AG09309 (cell line): ENCODE data around the gene MARCHF3.

ENCODE experiments used
- DNase-seq: peaks from one replicate; pipeline ENCODE4 v3.0.0-alpha.2; 2010; ENCODE audit warnings: low read depth
- H3K4me3 ChIP-seq: 2 replicates; pipeline ENCODE4 v1.5.1; 2011; ENCODE audit warnings: mild to moderate bottlenecking, low read depth, low read length, moderate library complexity; ENCODE audit not compliant: control insufficient read depth
- TF ChIP-seq, protein P1 (sequence below): IDR thresholded peaks from 2 replicates; pipeline ENCODE4 v1.5.1; 2011; ENCODE audit warnings: mild to moderate bottlenecking, low read depth, low read length, inconsistent platforms; ENCODE audit not compliant: insufficient read depth, control insufficient read depth; ENCODE audit errors: missing control alignments

MARCHF3 gene

DNA sequence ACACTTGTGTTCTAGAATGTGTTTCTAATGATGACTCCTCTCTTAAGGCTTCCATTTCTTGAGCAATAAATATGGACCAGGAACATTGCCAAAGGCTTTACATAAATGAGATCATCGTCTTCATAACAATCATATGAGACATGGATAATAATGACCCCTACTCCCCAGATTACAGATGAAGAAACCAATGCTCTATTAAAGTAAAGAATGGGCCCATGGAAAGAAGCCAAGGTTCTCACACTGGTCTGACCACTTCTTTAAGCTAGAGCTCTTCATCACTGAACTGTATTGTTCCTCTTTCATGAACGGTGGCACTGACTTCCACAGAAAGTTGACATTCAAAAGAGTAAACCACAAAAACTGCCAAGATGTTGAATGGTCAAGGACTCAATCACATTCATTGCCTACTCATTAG is 65.3 kb downstream of the MARCHF3 start:
- no peak overlapping the region for H3K4me3 ChIP-seq
- TF ChIP-seq, protein P1, sequence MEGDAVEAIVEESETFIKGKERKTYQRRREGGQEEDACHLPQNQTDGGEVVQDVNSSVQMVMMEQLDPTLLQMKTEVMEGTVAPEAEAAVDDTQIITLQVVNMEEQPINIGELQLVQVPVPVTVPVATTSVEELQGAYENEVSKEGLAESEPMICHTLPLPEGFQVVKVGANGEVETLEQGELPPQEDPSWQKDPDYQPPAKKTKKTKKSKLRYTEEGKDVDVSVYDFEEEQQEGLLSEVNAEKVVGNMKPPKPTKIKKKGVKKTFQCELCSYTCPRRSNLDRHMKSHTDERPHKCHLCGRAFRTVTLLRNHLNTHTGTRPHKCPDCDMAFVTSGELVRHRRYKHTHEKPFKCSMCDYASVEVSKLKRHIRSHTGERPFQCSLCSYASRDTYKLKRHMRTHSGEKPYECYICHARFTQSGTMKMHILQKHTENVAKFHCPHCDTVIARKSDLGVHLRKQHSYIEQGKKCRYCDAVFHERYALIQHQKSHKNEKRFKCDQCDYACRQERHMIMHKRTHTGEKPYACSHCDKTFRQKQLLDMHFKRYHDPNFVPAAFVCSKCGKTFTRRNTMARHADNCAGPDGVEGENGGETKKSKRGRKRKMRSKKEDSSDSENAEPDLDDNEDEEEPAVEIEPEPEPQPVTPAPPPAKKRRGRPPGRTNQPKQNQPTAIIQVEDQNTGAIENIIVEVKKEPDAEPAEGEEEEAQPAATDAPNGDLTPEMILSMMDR: no peak
- peak; percentile 82 for DNase-seq

DNA sequence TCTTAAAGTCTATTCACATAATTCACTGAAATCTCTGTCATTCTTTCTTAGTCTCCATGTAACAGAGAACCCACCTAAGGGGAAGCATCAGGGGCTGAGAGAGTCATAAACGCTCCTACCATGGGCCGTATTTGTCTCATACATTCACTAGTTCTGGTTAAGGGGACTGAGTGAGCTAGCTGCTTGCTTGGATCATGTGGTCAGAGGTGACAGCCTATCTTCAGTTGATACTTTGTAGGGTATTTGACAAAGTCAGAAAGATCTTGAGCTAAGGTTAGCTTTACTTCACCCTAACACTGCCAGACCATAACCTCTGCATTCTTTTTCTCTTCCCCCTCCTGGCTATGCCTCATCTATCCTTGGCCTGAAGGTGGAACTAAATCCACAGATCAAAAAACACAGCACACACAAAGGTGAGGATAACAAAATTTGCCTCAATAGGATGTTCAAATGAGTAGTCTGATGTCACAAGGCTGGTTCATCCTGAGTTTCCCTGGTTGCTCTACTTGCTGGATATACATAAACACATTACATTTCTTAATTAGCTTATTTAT is 66.5 kb downstream of the MARCHF3 start:
- DNase-seq: no peak
- H3K4me3 ChIP-seq: no peak overlapping the region
- TF ChIP-seq, protein P1: no peak

DNA sequence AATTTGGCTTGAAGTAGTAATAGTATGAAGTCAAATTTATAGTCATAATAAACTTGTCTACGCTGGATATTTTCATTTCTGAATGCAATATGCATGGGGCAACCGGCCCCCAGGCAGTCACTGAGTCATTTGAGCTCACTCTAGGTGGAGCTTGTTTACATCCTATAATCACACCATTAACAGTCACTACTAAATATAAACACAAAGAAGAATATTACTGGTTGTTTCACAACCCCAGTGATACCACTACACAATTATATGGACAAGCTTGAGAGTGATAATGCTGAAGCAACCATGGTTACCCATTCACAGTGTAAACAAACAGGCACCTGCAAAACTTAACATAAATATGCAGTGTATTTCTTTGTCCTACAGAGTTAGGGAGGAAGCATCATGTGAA is 68.7 kb downstream of the MARCHF3 start:
- TF ChIP-seq, protein P1: no peak
- no peak for DNase-seq
- H3K4me3 ChIP-seq: no peak overlapping the region

DNA sequence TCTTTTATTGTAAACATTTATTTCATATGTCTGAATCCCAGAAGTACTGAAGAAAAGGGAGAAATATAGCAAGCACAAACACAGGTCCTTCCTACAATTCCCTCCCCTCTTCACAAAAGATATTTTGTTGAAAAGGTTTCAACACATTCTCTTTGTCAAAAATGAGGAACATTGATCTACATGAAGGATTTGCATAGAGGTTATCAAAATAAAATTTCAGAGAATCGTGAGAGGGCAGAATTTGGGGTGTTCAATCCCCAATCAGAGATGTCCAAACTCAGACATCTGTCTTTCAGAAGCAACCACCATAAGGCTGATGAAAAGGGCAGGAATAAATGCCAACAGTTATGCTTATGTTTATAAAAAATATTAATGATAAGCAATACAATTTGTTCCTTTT is 69.2 kb downstream of the MARCHF3 start:
- H3K4me3 ChIP-seq: no peak overlapping the region
- TF ChIP-seq, protein P1: no peak
- no peak for DNase-seq

DNA sequence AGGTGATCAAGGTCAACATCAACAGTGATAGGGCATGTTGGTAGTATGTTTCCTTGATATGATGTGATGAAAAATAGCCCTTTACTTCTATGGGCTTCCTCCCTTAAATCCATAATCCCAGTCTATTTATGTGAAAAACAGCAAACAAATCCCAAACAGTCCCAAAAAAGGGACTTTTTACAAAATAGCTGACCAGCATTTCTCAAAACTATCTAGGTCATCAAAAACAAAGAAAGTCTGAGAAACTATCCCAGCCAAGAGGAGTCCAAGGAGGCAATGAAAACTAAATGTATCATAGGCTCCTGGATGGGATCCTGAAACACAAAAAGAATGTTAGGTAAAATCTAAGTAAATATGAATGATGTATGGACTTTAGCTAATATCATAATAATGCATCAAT is 71.2 kb downstream of the MARCHF3 start:
- H3K4me3 ChIP-seq: no peak overlapping the region
- TF ChIP-seq, protein P1: no peak
- no peak for DNase-seq

DNA sequence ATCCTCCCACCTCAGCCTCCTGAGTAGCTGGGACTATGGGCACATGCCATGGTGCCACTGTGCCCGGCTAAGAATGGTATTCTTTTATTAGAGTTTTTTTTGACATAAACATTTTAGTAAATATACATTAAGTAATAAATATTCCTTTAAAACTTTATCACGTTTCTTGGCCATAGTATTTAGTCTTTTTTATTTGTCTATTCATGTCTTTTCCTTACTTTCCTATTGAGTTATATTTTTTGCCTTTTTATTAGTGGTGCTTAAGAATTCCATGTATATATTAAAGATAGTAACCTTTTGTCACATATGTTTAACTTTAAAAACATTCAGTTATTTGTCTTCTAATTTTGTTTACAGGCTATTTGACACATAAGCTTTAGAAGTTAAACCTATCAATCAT is 73.4 kb downstream of the MARCHF3 start:
- TF ChIP-seq, protein P1: no peak
- DNase-seq: no peak
- no peak overlapping the region for H3K4me3 ChIP-seq

DNA sequence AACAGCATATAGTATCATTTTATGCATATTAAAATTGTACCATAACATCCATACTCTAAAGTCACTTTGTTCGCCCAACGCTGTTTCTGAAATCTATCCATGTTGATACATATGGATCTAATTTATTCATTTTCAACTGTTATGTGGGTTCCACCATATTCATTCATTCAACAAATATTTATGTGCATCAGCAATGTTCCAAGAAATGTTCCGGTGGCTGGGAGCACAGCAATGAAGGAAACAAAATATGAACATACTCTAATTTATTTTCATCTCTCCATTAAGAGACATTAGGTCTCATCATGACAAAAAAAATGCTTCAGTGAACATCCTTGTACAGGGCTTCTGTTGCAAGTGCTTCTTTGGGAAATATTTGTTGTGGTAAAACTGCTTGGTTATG is 75.4 kb downstream of the MARCHF3 start:
- H3K4me3 ChIP-seq: no peak overlapping the region
- no peak for DNase-seq
- TF ChIP-seq, protein P1: no peak
